NCI-H345 treated with DMSO at 0.1 percent for 48 hours (cell line): Measurements from ENCODE around the gene GVQW3.
"Not testable (repeated sequence)": the region's sequence is repeated elsewhere in the genome, so short reads cannot be mapped to it uniquely, and the experiment has no call there.

ENCODE experiments used
- DNase-seq: peaks from one replicate; lab custom pipeline; 2025; ENCODE audit not compliant: unreplicated experiment; lab: John Stamatoyannopoulos, UW

GVQW3 gene

DNA sequence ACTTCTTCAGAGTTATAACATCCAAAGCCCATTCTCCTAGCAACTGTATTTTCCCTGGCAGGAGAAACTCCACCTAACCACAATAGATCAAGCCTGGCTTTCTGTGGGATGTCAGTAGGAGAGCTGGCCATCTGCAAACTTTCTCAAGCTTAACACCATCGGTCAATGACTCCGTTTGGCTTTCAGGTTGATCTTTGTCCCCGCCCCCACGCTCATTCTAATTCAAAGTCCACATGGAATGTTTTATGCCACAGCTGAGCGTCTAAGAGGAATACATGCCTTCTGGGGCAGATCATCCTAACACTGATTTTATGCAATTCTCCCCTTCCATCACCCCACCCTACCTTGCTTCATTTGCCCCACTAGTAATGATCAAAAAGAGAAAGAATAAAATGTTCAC, 4.8 kb downstream of the GVQW3 start:
- no peak for DNase-seq

DNA sequence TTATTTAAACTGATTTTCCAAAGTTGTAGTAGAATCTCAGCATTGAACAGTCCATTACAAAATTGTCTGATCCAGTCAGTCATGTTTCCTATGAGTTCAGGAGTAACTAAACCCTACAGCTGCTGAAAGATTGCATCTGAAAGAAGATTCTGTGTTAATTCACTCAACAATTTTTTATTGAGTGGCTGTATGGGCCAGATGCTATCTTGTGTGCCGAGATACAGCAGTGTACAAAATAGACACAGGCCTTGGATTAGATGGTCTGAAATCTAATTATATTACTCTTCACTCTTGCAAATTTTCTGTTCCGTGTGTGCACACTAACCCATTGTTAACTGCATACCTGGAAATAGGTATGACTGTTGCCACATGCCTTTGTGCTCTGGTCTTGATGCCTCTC, 7.3 kb downstream of the GVQW3 start:
- no peak for DNase-seq

DNA sequence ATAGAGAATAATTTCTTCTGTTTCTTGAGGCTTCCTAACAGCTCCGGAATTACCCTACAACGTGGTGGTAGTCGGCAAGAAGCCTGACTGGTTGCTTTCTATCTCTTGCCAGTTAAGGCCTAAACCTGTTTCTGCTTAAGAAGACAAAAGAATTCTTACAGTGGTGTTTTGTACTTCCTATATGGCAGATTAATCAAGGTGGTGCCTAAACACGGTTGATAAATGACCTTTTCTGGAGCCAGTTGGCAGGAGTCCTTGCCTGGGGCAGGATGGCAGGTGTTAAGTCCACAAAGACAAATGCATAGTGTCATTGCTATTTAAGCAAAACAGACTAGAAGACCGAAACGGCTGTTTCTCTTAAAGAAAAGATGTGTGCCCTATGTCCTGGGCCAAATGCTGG, 9.9 kb downstream of the GVQW3 start:
- no peak for DNase-seq

DNA sequence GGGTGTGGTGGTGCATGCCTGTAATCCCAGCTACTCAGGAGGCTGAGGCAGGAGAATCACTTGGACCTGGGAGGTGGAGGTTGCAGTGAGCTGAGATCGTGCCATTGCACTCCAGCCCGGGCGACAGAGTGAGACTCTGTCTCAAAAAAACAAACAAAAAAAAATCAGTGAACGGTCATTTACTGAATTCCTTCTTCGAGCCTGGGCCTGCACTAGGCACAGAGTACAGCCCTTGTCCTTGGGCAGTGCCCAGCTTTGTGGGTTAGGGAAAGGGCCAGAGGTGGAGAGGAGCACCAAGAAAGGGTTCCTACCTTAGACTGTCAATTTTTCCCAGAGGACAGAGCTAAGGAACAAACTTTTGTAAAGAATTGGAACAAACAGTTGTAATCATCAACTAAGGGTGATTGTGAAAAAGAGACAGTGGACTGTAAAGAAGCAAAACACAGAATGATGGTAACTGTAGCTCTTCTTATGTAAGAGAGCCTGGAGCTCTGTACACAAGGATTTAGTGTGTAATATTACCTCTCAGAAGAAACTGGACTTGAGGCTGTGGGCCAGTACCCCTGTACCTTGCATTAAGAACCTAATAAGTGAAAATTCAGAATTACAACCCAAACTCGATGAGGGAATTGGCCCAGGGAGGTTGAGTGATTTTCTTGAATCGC, 10.8 kb downstream of the GVQW3 start:
- no peak for DNase-seq

DNA sequence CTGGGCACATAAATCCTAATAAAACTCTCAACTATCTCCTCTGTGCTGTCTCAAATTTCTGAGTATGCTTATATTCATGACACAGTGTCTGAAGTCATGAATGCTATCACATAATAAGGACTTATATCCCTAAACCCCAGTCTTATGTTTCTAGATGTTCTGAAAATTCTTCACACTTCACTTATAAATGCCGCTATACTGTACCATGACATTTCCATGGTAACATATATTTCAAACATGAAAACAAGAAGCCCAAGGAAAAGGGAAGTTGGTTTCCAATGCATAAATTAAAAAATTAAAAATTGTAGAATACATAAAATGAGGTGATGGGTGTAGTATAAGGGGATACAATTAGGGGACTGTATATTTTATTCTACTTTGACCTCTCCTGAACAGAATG, 11.7 kb downstream of the GVQW3 start:
- DNase-seq: no peak

DNA sequence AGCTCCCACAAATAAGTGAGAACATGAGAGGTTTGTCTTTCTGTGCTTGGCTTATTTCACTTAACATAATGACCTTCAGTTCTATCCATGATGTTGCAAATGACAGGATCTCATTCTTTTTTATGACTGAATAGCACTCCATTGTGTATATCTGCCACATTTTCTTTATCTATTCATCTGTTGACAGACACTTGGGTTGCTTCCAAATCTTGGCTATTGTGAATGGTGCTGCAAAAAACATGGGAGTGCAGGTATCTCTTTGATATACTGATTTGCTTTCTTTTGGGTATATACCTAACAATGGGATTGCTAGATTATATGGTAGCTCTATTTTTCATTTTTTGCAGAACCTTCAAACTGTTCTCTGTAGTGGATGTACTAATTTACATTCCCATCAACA, 13.3 kb downstream of the GVQW3 start:
- DNase-seq: no peak

DNA sequence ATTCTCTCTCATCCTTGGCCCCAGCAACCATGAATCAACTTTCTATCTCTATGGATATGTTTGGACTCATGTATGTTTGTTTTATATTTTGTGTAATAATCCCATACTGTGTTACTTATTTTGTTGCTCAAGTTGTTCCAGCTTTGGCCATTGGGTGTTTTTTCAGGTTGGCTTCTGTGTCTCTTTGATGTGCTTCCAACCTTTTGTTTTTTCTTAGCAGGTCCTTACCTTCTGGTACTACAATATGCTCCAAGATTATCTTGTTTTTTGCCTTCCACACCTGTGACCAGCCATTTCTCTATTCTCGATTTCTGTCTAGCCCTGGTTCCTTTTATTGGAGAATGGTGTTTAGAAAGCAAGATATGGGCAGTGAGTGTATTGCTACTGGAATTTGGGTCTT, 14.2 kb downstream of the GVQW3 start:
- DNase-seq: no peak

DNA sequence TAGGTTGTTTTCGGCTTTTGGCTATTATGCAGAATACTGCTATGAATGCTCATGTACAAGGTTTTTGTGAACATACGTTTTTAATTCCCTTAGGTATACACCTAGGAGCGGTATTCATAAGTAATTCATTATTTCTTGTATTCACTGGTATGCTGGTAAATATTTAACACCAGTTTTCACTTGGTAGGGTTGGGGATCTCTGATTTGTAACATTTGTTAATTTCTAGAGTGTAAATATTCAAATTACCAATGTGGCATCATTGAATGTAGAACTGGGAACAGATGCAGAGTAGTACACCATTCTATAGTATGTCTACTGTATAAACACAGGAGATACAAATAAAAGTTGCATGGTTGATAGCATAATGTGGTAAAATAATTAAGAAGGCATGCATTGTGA, 16.3 kb downstream of the GVQW3 start:
- no peak for DNase-seq

DNA sequence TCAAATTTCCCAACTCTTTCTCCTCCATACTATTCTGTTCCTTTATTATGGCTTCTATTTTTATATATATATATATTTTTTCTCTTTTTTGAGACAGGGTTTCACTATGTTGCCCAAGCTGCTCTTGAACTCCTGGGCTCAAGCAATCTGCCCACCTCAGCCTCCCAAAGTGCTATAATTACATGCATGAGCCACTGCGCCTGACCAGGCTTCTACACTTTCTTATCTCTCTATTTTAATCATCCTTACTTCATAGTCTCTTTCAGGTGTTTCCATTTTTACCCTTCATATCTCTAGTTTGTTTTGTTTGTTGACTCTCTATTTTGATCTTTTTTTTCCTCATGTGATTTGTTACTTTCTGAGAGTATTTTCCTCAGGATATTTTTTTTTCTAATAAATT, 19.8 kb downstream of the GVQW3 start:
- no peak for DNase-seq

DNA sequence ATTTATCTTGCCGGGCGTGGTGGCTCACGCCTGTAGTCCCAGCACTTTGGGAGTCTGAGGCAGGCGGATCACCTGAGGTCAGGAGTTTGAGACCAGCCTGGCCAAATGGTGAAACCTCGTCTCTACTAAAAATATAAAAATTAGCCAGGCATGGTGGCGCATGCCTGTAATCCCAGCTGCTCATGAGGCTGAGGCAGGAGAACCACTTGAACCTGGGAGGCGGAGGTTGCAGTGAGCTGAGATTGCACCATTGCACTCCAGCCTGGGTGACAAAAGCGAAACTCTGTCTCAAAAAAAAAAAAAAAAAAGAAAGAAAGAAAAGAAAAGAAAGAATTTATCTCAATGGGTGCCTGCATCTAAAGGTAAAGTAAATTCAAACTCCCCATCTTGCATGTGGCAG, 20.4 kb downstream of the GVQW3 start:
- DNase-seq: not testable (repeated sequence)

DNA sequence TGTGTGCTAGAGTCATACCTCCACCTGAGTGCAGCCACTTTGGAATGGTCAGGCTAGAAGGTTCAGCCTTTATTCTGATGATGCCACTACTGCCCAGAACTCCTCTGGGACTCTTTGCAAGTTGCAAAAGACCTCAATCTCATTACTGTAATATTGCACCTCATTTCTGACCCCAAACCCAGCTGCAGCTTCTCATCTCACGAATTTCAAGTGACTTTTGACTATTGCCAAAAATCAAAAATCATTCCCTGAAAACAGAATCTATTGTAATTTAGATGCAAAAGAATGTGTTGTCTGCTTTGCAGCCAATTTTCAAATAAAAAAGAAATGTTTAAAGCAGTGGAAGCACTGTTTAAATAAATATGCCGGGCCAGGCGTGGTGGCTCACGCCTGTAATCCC, 25.2 kb downstream of the GVQW3 start:
- DNase-seq: no peak

DNA sequence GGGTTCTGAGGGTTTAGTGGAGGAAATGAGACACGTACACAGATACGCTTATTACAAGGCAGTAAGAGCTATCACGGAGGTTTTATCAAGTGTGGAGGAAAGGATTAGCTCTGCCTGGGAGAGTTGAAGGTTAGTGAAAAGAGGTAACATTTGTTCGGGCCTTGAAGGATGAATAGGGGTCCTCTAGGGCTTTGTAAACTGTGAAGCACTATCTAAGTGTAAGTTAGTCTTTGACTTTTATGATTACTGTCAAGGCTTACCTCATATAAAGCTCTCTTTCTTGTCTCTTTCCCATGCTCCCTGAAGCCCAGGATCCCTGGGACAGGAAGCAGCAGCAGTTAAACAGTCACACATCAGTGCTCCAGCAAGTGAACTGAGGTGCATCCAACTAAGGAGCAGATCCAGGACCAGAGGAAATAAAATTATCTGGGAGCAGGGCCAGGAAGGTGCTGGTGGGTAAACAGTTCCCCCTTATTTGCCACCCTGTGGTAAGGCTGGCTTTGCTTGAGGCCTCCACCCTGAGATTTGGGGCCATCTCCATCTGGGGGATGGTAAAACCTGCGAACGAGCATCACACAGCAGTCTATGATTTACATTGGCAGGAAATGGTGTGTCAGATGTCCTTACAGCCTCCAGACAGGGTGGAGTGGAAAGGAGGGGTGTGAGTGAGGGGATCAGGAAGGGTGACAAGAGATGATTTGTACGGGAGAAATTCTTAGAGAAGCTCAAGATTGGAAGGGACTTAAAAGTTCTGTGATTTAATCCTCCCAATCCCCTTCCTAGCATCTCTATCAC, 27.2 kb downstream of the GVQW3 start:
- DNase-seq: no peak

DNA sequence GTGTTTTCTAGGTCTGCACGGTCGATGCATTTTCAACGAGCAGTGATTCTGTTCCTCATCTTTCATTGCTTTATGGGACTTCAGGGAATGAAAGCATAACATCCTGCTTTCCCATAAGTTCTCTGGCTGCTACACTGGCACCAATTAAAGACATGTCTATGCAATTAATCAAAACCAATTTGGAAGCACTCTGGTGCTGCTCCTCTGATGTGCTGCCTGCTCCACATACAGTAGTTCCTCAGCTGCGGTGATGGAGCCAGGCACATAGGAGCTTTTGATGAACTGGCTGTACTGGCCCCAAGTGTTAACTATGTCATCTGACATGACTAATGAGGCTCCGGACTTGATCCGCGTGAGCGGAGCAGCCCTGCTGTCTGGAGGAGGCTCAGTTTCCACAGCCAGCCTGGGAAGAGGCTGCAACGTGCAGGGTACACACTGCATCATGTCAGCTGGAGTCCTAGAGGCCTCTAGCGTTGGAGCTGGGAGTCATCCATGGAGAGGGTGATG, 29.8 kb downstream of the GVQW3 start:
- no peak for DNase-seq

DNA sequence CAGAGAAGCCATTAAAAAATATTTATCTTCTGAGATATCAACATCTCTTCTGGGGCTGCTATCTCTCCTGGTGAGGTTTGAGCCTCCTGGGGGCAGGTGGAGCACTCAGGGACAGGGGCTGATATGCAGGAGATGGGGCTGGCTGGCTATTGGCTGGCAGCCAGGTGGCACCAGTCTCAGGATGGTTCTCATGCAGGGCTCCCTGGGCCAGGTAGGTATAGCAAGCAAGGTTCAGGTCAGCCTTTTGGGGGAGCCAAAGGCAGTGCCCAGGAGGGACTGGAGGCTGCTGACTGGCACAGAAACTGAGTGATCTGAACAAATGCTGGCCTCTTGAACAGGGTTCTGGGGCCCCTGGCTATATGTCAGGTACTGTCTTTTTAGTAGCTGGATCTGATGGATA, 34.0 kb downstream of the GVQW3 start:
- no peak for DNase-seq

DNA sequence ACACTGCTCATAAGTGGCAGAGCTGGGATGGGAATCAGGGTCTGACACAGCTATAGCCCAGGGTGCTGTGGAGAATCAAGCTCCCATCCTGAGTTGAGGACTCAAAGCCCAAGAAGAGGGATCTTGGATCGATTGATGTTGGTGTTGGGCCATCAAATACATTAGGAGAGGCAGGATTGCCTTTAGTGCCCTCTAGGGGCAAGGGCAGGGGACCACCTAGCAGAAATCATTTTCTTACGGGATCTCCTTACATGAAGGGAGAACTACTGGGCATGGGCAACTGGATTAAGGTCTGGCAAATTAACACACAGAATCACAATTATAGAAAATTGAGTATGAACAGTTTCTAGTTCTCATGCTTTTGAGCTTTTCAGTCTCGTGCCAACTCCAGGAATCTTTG, 38.8 kb downstream of the GVQW3 start:
- no peak for DNase-seq

DNA sequence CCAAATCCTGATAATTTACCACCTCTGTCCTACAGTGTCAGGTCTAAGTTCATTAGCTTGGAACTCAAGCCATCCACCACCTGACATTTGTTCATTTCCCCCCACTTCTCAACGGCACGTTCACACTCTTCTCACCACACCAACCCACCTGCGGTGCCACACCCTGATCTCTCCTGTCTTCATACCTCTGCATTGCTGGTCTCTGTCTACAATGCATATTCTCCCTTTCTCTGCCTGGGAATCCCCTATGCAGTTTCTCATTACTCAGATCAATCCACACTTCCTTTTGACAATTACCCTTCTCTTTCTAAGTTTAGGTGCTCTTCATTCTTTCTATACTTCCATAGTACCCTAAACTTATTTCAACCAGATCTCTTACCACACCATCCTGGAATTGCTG, 43.3 kb downstream of the GVQW3 start:
- DNase-seq: no peak

DNA sequence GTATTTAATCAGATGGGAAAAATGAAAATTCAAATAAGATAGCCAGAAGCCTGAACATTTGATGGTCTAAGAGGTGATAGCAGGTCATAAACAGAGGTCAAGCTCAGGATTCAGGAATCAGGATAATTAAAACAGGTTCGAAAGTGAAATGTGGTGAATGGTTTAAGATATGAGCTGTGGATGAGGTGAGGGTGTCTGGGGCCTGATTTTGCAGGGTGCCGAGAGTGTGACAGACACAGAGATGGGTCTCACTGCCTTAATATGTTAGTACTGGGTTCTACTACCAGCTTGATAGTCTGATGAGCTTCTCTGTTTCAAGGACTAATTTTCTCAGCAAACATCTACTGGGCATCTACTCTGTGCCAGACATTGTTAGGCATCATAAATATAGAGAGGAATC, 43.8 kb downstream of the GVQW3 start:
- no peak for DNase-seq

DNA sequence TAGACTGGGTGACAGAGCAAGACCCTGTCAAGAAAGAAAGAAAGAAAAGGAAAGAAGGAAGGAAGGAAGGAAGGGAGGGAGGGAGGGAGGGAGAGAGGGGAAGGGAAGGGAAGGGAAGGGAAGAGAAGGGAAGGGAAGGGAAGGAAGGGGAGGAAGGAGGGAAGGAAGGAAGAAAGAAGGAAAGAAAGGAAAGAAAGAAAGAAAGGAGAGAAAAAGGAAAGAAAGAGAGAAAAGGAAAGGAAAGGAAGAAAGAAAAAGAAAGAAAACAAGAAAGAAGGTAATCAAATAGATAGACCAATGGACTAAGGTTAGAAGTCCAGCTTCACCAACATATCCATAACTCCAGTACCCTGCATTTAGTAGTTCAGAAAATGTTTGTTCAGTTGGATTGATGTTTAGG, 45.5 kb downstream of the GVQW3 start:
- no peak for DNase-seq

DNA sequence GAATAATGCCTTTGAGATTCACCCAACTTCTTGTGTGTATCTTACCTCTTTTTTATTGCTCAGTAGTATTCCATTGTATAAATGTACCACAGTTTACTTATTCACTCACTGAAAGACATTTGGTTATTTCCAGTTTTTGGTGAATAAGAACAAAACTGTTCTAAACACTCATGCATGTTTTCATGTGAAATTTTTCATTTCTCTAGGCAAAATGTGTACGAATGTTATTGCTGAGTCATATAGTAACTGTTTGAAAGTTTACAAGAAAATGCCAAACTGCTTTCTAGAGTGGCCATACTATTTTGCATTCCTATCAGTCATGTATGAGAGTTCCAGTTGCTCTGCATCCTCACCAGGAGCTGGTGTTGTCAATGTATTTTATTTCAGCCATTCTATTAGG, 54.9 kb downstream of the GVQW3 start:
- no peak for DNase-seq

DNA sequence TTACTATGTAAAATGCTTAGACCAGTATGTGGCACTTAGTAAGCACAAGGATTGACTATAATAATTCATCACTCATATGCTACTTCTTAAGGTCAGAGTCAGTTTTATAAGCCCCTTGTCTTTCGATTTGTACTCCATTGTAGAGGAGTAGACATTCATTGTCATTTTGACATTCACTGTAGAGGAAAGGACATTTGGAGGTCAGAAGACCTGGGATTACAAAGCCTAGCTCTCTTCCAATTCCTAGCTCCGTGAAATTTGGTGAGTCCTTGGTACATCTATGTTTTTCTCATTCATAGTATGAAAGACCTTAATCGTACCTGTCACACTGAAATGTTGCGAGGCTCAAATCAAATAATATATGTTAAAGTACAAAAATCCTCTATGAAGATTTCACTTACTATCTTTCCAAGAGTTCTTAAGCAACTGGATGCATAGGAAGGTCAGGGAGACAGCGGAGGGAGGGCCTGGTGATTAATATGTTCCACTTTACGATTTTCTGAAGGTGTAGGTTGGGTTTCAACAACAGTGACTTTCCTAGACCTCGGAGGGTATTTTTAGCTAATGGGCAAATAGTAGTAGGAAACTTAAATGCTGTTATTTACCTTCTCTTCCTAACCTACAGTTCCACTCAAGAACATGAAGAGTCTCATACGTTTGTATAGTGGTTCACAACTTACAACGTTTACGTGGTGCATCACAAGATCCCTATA, 62.3 kb downstream of the GVQW3 start:
- DNase-seq: no peak

DNA sequence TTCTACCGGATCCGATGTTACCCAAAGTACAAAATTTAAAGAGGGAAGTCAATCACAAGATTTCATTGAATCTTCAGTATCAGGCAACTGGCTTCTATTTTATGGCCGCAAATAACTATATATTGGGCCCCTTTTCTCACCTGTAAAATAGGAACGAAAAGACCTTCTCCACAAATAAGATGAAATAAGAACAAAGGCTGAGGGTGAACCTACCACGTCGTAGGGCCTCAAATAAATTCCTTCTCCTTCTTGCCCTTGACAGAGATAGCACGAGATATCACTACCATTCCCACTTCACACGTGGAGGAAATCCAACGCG, 62.9 kb downstream of the GVQW3 start:
- DNase-seq: no peak

DNA sequence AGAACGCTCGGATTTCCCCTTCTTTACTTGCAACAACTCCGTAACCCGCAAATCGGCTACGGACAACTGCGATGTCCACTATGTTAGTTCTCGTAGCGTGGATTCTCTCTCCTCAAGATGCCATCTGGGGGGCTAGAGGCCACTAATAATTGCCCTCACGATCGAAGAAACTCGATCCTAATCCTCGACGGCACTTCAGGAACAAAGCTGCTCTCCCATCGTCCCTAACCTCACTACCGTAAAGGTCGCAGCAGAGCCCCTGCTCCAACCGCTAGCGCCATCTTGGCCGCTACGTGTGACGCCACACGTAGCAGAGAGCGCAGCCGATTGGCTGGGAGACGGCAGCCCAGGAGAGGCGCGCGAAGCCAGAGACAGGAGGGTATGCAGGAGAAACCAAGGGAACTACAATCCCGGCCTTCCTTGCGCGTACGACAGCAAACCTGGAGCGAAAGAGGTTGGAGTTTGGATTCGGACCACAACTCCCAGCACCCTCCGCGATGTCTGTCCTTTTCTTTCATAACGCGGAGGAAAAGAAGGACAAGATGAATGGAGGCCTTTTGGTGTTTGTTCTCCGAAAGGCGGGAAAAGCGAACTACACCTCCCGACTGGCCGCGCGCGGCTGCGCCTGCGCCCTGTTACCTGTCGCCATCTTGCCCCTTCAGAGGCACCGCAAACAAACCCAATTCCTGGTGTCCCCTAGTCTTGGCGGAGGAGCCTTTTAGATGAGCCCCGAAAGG, 63.4 kb downstream of the GVQW3 start, which contains the start of gene EMSY:
TSS of gene EMSY (plus strand) at position 635 of the 737 bp plus-strand sequence. CDS start 1,921 bp downstream, outside the sequence.
- DNase-seq: peak; percentile 98
